HEK293T (cell line): ENCODE data around the gene HIVEP3.

Source experiments
- CTCF ChIA-PET: fragments of 350-600 bp; formaldehyde crosslinking; extraction: SDS; loops from one replicate; lab custom pipeline; 2021; ENCODE audit warnings: antibody characterized with exemption, inconsistent platforms; lab: Yijun Ruan, JAX
- POLR2A ChIA-PET: fragments of 350-600 bp; formaldehyde crosslinking; extraction: SDS; loops from one replicate; lab custom pipeline; 2020; ENCODE audit warnings: antibody characterized with exemption, inconsistent platforms; lab: Yijun Ruan, JAX
- DNase-seq: peaks from one replicate; pipeline ENCODE4 v3.0.0; 2012; ENCODE audit warnings: mixed read lengths; ENCODE audit errors: extremely low spot score
- ARNT ChIP-seq: fragments of 450-650 bp; IDR thresholded peaks from 2 replicates; pipeline ENCODE4 v1.6.1; 2017; ENCODE audit warnings: mild to moderate bottlenecking
- BHLHE40 ChIP-seq: fragments of 450-650 bp; IDR thresholded peaks from 2 replicates; pipeline ENCODE4 v1.6.1; 2016; ENCODE audit warnings: mild to moderate bottlenecking, moderate library complexity, borderline replicate concordance
- CTBP1 ChIP-seq: fragments of 450-650 bp; IDR thresholded peaks from 2 replicates; pipeline ENCODE4 v1.6.1; 2016; ENCODE audit warnings: borderline replicate concordance
- ELF4 ChIP-seq: fragments of 450-650 bp; IDR thresholded peaks from 2 replicates; pipeline ENCODE4 v1.6.1; 2017; ENCODE audit warnings: antibody characterized with exemption
- FOXA1 ChIP-seq: fragments of 450-650 bp; IDR thresholded peaks from 2 replicates; pipeline ENCODE4 v1.6.1; 2016; ENCODE audit warnings: mild to moderate bottlenecking
- FOXK2 ChIP-seq: fragments of 450-650 bp; IDR thresholded peaks from 2 replicates; pipeline ENCODE4 v1.6.1; 2016; ENCODE audit warnings: mild to moderate bottlenecking
- FOXM1 ChIP-seq: fragments of 450-650 bp; IDR thresholded peaks from 2 replicates; pipeline ENCODE4 v1.6.1; 2017; ENCODE audit warnings: mild to moderate bottlenecking, borderline replicate concordance
- HDGF ChIP-seq: fragments of 450-650 bp; IDR thresholded peaks from 2 replicates; pipeline ENCODE4 v1.6.1; 2017; ENCODE audit warnings: antibody characterized with exemption, borderline replicate concordance
- L3MBTL2 ChIP-seq: fragments of 450-650 bp; conservative IDR thresholded peaks from 2 replicates; pipeline ENCODE4 v1.6.1; 2016; ENCODE audit warnings: mild to moderate bottlenecking
- LEF1 ChIP-seq: fragments of 450-650 bp; IDR thresholded peaks from 2 replicates; pipeline ENCODE4 v1.6.1; 2017; ENCODE audit warnings: mild to moderate bottlenecking, borderline replicate concordance
- NFRKB ChIP-seq: fragments of 450-650 bp; IDR thresholded peaks from 2 replicates; pipeline ENCODE4 v1.6.1; 2016; ENCODE audit warnings: mild to moderate bottlenecking, moderate library complexity
- PKNOX1 ChIP-seq: fragments of 450-650 bp; IDR thresholded peaks from 2 replicates; pipeline ENCODE4 v1.6.1; 2016
- SP1 ChIP-seq: fragments of 450-650 bp; IDR thresholded peaks from 2 replicates; pipeline ENCODE4 v1.6.1; 2017
- SUZ12 ChIP-seq: fragments of 450-650 bp; IDR thresholded peaks from 2 replicates; pipeline ENCODE4 v1.6.1; 2016; ENCODE audit warnings: mild to moderate bottlenecking
- TARDBP ChIP-seq: fragments of 450-650 bp; IDR thresholded peaks from 2 replicates; pipeline ENCODE4 v1.6.1; 2016
- ZNF384 ChIP-seq: fragments of 450-650 bp; IDR thresholded peaks from 2 replicates; pipeline ENCODE4 v1.6.1; 2016

Gene HIVEP3

GRCh38 chr1:41941381-41941780 is 22.7 kb upstream of the HIVEP3 start:
- CTCF ChIA-PET: no interaction called here
- TF ChIP-seq LEF1 (no peak), FOXK2 (no peak), CTBP1 (no peak), ELF4 (no peak), NFRKB (no peak)
- POLR2A ChIA-PET: no interaction called here
- DNase-seq: no peak

- CTCF ChIA-PET: no interaction called here
- DNase-seq: no peak
- POLR2A ChIA-PET: no interaction called here
- TF ChIP-seq L3MBTL2: no peak
- TF ChIP-seq SUZ12: no peak
- TF ChIP-seq BHLHE40: no peak
- TF ChIP-seq ARNT: no peak
- TF ChIP-seq FOXM1: no peak
- no peak for TF ChIP-seq HDGF
- TF ChIP-seq ZNF384: no peak
- TF ChIP-seq FOXA1: no peak
- no peak for TF ChIP-seq CTBP1
- TF ChIP-seq FOXK2: no peak
- no peak for TF ChIP-seq NFRKB
- no peak for TF ChIP-seq LEF1
- no peak for TF ChIP-seq PKNOX1
- no peak for TF ChIP-seq SP1
- no peak for TF ChIP-seq ELF4
Observed at GRCh38 chr1:41939194-41939593, 20.5 kb upstream of the HIVEP3 start.

GRCh38 chr1:41936107-41936506 is 17.4 kb upstream of the HIVEP3 start:
- POLR2A ChIA-PET: no interaction called here
- CTCF ChIA-PET: no interaction called here
- TF ChIP-seq ARNT: no peak
- no peak for TF ChIP-seq TARDBP
- no peak for TF ChIP-seq FOXK2
- TF ChIP-seq CTBP1: no peak
- TF ChIP-seq ZNF384: no peak
- TF ChIP-seq NFRKB: no peak
- TF ChIP-seq SUZ12: no peak
- TF ChIP-seq SP1: no peak
- no peak for TF ChIP-seq FOXM1
- no peak for TF ChIP-seq BHLHE40
- TF ChIP-seq L3MBTL2: no peak
- no peak for TF ChIP-seq LEF1
- TF ChIP-seq PKNOX1: no peak
- TF ChIP-seq FOXA1: no peak

GRCh38 chr1:41935226-41935625 is 16.5 kb upstream of the HIVEP3 start:
- no peak for DNase-seq

More at GRCh38 chr1:41936107-41936506, 17.4 kb upstream of the HIVEP3 start:
- no peak for DNase-seq

GRCh38 chr1:41933106-41933505 is 14.4 kb upstream of the HIVEP3 start:
- TF ChIP-seq FOXK2 (no peak), LEF1 (no peak), TARDBP (no peak), ZNF384 (no peak), NFRKB (no peak), ELF4 (no peak), CTBP1 (no peak), SUZ12 (no peak), PKNOX1 (no peak), BHLHE40 (no peak), ARNT (no peak), HDGF (no peak), SP1 (no peak), L3MBTL2 (no peak)
- no peak for DNase-seq
- ChIA-PET POLR2A (no interaction called here), CTCF (no interaction called here)

More at GRCh38 chr1:41935226-41935625, 16.5 kb upstream of the HIVEP3 start:
- TF ChIP-seq SP1 (no peak), ARNT (no peak), SUZ12 (no peak), FOXM1 (no peak), L3MBTL2 (no peak), BHLHE40 (no peak), NFRKB (no peak), LEF1 (no peak), TARDBP (no peak), PKNOX1 (no peak), FOXK2 (no peak)
- ChIA-PET CTCF (no interaction called here), POLR2A (no interaction called here)

- CTCF ChIA-PET: no interaction called here
- POLR2A ChIA-PET: no interaction called here
- TF ChIP-seq BHLHE40 (no peak), PKNOX1 (no peak), SP1 (no peak), LEF1 (no peak), FOXK2 (no peak), HDGF (no peak), FOXA1 (no peak), ARNT (no peak), TARDBP (no peak), ZNF384 (no peak), L3MBTL2 (no peak), CTBP1 (no peak), NFRKB (no peak), ELF4 (no peak), SUZ12 (no peak)
- DNase-seq: no peak
Observed at GRCh38 chr1:41931578-41931977, 12.9 kb upstream of the HIVEP3 start.
